DND-41 (cell line): ENCODE data around the gene MSI2.

ENCODE experiments used
- ATAC-seq: fragments of 200-7000 bp; cut with Tn5 transposase; 3 replicates; pipeline ENCODE4 v1.9.1; 2021; ENCODE audit warnings: low read depth; ENCODE audit not compliant: insufficient read depth
- DNase-seq: peaks from one replicate; pipeline ENCODE4 v3.0.0-alpha.2; 2020
- H2AFZ ChIP-seq: 2 replicates; pipeline ENCODE4 v1.6.0; 2012; ENCODE audit warnings: low read depth, low read length
- H3K27ac ChIP-seq: 2 replicates; pipeline ENCODE4 v1.5.1; 2012; ENCODE audit warnings: low read length, inconsistent platforms
- H3K27me3 ChIP-seq: fragments of 200-600 bp; sonication (generic); 2 replicates; pipeline ENCODE4 v1.6.0; 2012; ENCODE audit warnings: low read length, mild to moderate bottlenecking, inconsistent platforms; ENCODE audit not compliant: insufficient read depth, poor library complexity
- H3K36me3 ChIP-seq: 2 replicates; pipeline ENCODE4 v1.5.1; 2012; ENCODE audit warnings: low read length, inconsistent platforms; ENCODE audit not compliant: insufficient read depth
- H3K4me1 ChIP-seq: 2 replicates; pipeline ENCODE4 v1.5.1; 2012; ENCODE audit warnings: mild to moderate bottlenecking, low read length; ENCODE audit not compliant: insufficient read depth
- H3K4me2 ChIP-seq: 2 replicates; pipeline ENCODE4 v1.6.0; 2012; ENCODE audit warnings: mild to moderate bottlenecking, moderate library complexity, low read length, inconsistent platforms; ENCODE audit not compliant: insufficient read depth
- H3K4me3 ChIP-seq, 2 experiments: fragments of 200-600 bp in 1 of 2; shearing (Covaris generic) in 1 of 2; 2 replicates each; pipeline ENCODE4 v1.5.1; 2012 to 2016; ENCODE audit warnings: inconsistent platforms in 2 of 2, low read length in 2 of 2, mild to moderate bottlenecking in 2 of 2, low read depth in 1 of 2, moderate library complexity in 1 of 2
- H3K79me2 ChIP-seq: 2 replicates; pipeline ENCODE4 v1.6.0; 2012; ENCODE audit warnings: low read length, inconsistent platforms; ENCODE audit not compliant: insufficient read depth
- H3K9ac ChIP-seq: 2 replicates; pipeline ENCODE4 v1.6.0; 2012; ENCODE audit warnings: low read depth, mild to moderate bottlenecking, inconsistent platforms, low read length, moderate library complexity
- H3K9me3 ChIP-seq: 2 replicates; pipeline ENCODE4 v1.5.1; 2012; ENCODE audit warnings: low read length, moderate library complexity, mild to moderate bottlenecking, inconsistent platforms; ENCODE audit not compliant: insufficient read depth, severe bottlenecking
- H4K20me1 ChIP-seq: 2 replicates; pipeline ENCODE4 v1.6.0; 2012; ENCODE audit warnings: low read length; ENCODE audit not compliant: insufficient read depth
- EZH2 ChIP-seq: IDR thresholded peaks from 3 replicates; pipeline ENCODE4 v1.6.1; 2012; ENCODE audit warnings: borderline replicate concordance, low read depth, mild to moderate bottlenecking, moderate library complexity, low read length, inconsistent platforms; ENCODE audit not compliant: severe bottlenecking
- TF ChIP-seq, protein P1 (sequence below): IDR thresholded peaks from 2 replicates; pipeline ENCODE4 v1.5.1; 2012; ENCODE audit warnings: borderline replicate concordance, low read length, moderate library complexity, mild to moderate bottlenecking; ENCODE audit not compliant: poor library complexity, severe bottlenecking; ENCODE audit errors: extremely low read depth

The MSI2 gene

DNA sequence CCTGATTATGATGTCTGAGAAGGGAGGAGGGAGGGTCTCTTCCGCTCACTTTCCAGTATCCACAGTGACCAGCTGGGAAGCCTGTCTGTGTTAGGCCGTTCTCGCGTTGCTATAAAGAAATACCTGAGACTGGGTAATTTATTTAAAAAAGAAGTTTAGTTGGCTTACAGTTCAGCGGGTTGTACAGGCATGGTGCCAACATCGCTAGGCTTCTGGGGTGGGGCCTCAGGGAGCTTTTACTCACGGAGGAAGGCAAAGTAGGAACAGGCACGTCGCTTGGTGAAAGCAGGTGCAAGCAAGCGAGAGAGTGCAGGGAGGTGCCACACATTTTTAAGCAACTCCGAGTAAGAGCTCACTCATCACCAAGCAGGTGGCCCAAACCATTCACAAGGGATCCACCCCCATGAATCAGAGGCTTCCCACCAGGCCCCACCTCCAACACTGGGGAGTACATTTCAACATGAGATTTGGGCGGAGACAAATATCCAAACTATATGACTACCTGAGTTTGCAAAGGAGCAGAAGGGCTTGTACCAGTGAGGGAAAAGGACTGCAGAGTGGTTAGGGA, 351.3 kb downstream of the MSI2 start:
- H3K4me2 ChIP-seq: no peak overlapping the region

DNA sequence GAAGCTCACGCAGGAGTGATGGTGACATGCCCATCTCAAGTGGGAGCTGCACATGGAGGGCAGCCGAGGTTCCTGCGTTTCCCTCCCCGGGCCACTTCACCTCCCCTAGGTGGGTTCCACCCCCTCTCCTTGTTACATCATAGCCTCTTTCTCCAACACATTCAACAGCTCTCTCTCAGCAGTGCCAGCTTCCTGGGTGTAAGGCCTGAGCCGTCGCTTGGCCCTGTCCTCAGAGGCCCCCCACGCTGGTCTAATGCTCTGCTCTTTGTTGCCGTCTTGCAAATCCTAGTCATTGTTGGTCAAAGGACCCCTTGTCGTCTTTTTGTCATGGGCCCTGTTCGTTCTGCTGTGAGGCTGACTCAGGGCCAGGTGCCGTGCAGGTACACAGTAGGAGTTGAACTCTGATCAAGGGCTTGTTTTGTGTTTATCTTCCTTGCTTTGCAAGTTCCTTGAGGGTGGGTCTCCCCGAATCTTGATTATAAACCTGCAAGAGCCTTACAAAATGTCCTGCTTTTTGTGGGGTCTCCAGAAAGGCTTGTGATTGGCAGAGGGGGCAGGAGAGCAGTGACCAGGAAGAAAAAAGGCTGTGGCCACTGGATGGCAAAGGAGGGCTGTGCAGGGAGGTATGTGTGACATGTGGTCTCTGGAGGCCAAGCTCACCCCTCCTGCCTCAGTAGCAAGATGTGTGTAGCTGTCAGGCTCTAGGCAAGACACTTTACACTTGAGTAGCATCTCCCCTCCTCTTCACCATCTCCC, 352.2 kb downstream of the MSI2 start:
- H3K9ac ChIP-seq: no peak overlapping the region
- H3K36me3 ChIP-seq: peaks cover 73% of the 10 kb centered on the region
- no peak overlapping the region for H2AFZ ChIP-seq
- H3K9me3 ChIP-seq: no peaks in the 10 kb centered on the region
- no peak overlapping the region for H3K4me2 ChIP-seq
- H3K27ac ChIP-seq: peak overlapping the region; percentile 98
- TF ChIP-seq, protein P1, sequence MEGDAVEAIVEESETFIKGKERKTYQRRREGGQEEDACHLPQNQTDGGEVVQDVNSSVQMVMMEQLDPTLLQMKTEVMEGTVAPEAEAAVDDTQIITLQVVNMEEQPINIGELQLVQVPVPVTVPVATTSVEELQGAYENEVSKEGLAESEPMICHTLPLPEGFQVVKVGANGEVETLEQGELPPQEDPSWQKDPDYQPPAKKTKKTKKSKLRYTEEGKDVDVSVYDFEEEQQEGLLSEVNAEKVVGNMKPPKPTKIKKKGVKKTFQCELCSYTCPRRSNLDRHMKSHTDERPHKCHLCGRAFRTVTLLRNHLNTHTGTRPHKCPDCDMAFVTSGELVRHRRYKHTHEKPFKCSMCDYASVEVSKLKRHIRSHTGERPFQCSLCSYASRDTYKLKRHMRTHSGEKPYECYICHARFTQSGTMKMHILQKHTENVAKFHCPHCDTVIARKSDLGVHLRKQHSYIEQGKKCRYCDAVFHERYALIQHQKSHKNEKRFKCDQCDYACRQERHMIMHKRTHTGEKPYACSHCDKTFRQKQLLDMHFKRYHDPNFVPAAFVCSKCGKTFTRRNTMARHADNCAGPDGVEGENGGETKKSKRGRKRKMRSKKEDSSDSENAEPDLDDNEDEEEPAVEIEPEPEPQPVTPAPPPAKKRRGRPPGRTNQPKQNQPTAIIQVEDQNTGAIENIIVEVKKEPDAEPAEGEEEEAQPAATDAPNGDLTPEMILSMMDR: no peak
- no peak for TF ChIP-seq EZH2
- DNase-seq (no peak), ATAC-seq (no peak)
- no peak overlapping the region for H3K4me3 ChIP-seq
- peaks cover 71% of the 10 kb centered on the region for H3K79me2 ChIP-seq
- no peaks in the 10 kb centered on the region for H3K27me3 ChIP-seq
- peaks cover 2% of the 10 kb centered on the region; the same call in 1 of the 2 replicates for H4K20me1 ChIP-seq
- peaks cover 43% of the 10 kb centered on the region for H3K4me1 ChIP-seq

More for the DNA sequence above, 351.3 kb downstream of the MSI2 start:
- DNase-seq (no peak), ATAC-seq (no peak)
- Histone ChIP-seq H3K9ac (no peak overlapping the region), H4K20me1 (peaks cover 2% of the 10 kb centered on the region; the same call in 1 of the 2 replicates), H3K36me3 (peaks cover 73% of the 10 kb centered on the region), H3K79me2 (peaks cover 71% of the 10 kb centered on the region), H3K27ac (peak overlapping the region; percentile 98), H3K4me1 (peaks cover 52% of the 10 kb centered on the region), H3K9me3 (no peaks in the 10 kb centered on the region), H3K4me3 (no peak overlapping the region), H3K27me3 (no peaks in the 10 kb centered on the region), H2AFZ (no peak overlapping the region)
- TF ChIP-seq, protein P1: no peak
- no peak for TF ChIP-seq EZH2

DNA sequence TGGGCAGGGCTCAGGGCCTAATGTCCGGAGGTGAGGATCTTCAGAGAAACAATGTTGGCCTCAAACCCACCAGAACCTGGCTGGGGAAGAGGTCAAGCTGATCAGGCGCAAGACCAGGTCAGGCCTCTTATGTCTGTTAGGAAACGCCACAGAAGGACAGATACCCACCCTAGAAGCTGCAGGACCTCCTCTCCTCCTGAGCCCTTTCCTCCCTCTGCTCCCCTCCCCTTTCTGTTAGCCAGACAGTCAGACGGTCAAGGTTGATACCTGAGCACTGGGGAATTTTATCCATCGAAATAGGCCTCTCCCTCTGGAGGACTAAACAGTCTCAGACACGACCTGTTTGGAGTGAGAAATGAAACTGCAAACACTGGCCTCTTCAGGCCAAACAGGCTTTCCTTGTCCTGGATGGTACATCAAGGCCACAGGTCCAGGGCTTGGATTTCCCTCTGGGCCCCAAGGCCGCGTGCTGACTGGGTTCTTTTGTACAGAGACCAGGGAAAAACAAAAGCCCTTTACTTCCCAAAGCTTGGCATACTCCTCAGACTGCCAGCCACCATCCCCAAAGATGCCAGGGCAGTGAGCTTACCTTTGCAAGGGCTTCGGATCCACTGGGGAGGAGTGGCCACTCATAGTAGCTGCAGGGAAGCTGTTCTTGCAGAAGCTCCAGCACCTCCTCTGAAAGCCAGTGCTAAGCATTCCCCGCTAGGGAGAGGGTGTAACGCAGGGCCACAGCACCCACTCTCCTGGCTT, 353.0 kb downstream of the MSI2 start:
- H3K4me2 ChIP-seq: no peak overlapping the region
- DNase-seq (no peak), ATAC-seq (no peak)
- no peaks in the 10 kb centered on the region for H3K9me3 ChIP-seq
- no peak overlapping the region for H3K4me3 ChIP-seq
- H3K9ac ChIP-seq: no peak overlapping the region
- H3K27me3 ChIP-seq: no peaks in the 10 kb centered on the region
- peaks cover 2% of the 10 kb centered on the region; the same call in 1 of the 2 replicates for H4K20me1 ChIP-seq
- H3K4me1 ChIP-seq: peaks cover 35% of the 10 kb centered on the region
- H3K36me3 ChIP-seq: peaks cover 75% of the 10 kb centered on the region
- peak overlapping the region; percentile 98 for H3K27ac ChIP-seq
- H2AFZ ChIP-seq: no peak overlapping the region
- TF ChIP-seq, protein P1: no peak
- TF ChIP-seq EZH2: no peak
- peaks cover 73% of the 10 kb centered on the region for H3K79me2 ChIP-seq
